ENCODE data around the gene MORF4L1. TPM values are rescaled to one million over a fixed set of nuclear protein-coding genes. Genes with fewer than 3 reads are reported as not detected.

MORF4L1 gene
- total and polyA plus RNA-seq, 8 donors, result 262 to 774 (median 712) TPM

- intact Hi-C loops (cut with DNase I), result no loop called here
- DNase-seq (no peak), ATAC-seq (no peak)
- Histone ChIP-seq H3K36me3 (peaks cover 0 to 100% of the 10 kb centered on the region in 2 donors), H3K4me1 (peaks cover 0 to 44% of the 10 kb centered on the region in 2 donors), H3K27me3 (no peaks in the 10 kb centered on the region), H3K9me3 (no peaks in the 10 kb centered on the region), H3K4me3 (no peak overlapping the region), H3K27ac (no peak overlapping the region)
- TF ChIP-seq, protein P1, sequence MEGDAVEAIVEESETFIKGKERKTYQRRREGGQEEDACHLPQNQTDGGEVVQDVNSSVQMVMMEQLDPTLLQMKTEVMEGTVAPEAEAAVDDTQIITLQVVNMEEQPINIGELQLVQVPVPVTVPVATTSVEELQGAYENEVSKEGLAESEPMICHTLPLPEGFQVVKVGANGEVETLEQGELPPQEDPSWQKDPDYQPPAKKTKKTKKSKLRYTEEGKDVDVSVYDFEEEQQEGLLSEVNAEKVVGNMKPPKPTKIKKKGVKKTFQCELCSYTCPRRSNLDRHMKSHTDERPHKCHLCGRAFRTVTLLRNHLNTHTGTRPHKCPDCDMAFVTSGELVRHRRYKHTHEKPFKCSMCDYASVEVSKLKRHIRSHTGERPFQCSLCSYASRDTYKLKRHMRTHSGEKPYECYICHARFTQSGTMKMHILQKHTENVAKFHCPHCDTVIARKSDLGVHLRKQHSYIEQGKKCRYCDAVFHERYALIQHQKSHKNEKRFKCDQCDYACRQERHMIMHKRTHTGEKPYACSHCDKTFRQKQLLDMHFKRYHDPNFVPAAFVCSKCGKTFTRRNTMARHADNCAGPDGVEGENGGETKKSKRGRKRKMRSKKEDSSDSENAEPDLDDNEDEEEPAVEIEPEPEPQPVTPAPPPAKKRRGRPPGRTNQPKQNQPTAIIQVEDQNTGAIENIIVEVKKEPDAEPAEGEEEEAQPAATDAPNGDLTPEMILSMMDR (IDR thresholded peaks at IDR 0.05), result no peak
These were observed 59.6 kb downstream of the MORF4L1 start for GRCh38 chr15:78932258-78932808.

GRCh38 chr15:78933187-78933822 is 60.6 kb downstream of the MORF4L1 start:
- DNase-seq (no peak), ATAC-seq (no peak)
- TF ChIP-seq, protein P1 (IDR thresholded peaks at IDR 0.05), result no peak
- Histone ChIP-seq H3K36me3 (peaks cover 0 to 100% of the 10 kb centered on the region in 2 donors), H3K27ac (no peak overlapping the region), H3K27me3 (no peaks in the 10 kb centered on the region), H3K4me1 (peaks cover 7 to 48% of the 10 kb centered on the region in 2 donors), H3K9me3 (no peaks in the 10 kb centered on the region), H3K4me3 (no peak overlapping the region)
- intact Hi-C loops (cut with DNase I), result no loop called here

- intact Hi-C loops (cut with DNase I), result no loop called here
These were observed 61.3 kb downstream of the MORF4L1 start for GRCh38 chr15:78933823-78934654.

DNA sequence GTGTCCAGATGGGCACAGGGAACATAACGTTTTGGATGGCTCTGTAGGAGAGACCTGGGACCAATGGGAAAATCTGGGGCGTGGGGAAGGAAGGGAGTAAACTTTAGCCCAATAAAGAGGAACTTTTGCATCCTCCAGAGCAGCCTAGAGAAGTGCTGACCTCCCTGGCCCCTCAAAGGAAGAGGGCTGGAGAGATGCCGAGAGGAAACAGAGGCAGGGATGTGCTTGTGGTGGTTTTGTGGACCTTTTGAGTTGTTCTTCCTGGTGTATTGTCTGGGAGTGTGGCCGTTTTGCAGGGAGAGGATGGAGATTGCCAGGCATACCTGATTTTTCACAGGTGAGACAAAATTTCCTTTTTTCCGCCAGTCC is 61.9 kb downstream of the MORF4L1 start:
- Histone ChIP-seq H3K9me3 (no peaks in the 10 kb centered on the region), H3K4me3 (no peak overlapping the region), H3K4me1 (peaks cover 13 to 61% of the 10 kb centered on the region in 2 donors), H3K27ac (no peak overlapping the region), H3K27me3 (no peaks in the 10 kb centered on the region), H3K36me3 (peaks cover 0 to 87% of the 10 kb centered on the region in 2 donors)
- intact Hi-C loops (cut with DNase I), result no loop called here
- ATAC-seq, result no peak
- TF ChIP-seq, protein P1 (IDR thresholded peaks at IDR 0.05), result no peak
- DNase-seq, result no peak

More at GRCh38 chr15:78933823-78934654, 61.3 kb downstream of the MORF4L1 start:
- Histone ChIP-seq H3K36me3 (peaks cover 0 to 93% of the 10 kb centered on the region in 2 donors), H3K4me3 (no peak overlapping the region), H3K27ac (no peak overlapping the region), H3K4me1 (peaks cover 13 to 55% of the 10 kb centered on the region in 2 donors), H3K9me3 (no peaks in the 10 kb centered on the region), H3K27me3 (no peaks in the 10 kb centered on the region)
- DNase-seq (peak in 2 of 4 donors; percentile 59 to 66), ATAC-seq (no peak)
- TF ChIP-seq, protein P1 (IDR thresholded peaks at IDR 0.05), result no peak
